ENCODE results near the gene ZBTB39. TPM values are rescaled to one million over a fixed set of nuclear protein-coding genes. Genes with fewer than 3 reads are reported as not detected.

ZBTB39 gene
- total and polyA plus RNA-seq, 2 of the 8 experiments (the other 6 are each of a cell fraction or from before 2014, with no cell fraction given), result 19.3 to 25.0 TPM

DNA sequence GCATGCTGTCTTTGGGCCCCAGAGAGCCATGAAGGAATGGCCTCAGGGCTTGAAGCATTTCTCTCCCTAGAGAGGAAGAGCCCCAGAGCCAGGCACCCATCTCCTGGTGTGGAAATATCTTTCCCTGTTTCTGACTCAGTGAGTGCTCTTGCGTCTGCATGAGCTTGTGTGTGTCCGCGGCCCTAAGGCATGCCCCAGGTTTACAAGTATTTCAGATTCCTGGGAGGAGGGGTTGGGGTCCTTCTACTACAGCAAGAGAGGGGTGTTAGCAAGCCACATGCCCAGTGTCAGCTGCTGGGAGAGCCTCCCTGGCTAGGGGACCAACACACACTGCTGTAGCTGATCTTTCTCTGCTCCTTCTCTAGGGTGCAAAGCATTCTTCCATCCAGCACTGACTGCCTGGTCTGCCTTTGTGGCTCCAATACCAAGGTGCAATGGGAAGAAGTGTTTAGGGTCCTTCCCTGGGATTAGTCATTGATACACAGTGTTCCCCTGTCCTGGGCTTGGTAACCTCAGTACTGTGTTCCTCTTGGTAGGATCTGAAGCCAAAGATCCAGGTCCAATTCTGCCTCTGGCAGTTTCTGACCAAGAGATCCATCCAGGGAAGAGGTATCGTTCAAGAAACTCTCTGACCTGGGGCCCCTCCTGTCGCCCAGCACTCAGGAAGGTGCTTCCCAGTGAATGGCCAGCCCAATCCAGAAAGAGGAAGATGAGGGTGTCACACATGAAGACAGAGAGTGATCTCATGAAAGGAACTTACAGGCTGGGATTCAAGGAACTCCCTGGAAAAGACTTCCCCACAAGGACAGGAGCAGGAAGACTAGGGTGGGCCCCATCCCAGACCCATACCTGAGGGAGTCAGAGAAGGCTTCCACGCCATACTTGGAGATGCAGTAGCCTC is 52.0 kb downstream of the ZBTB39 start:
- ChIA-PET POLR2A (ENCODE audit: partially characterized antibody) (no interaction called here), CTCF (ENCODE audit: partially characterized antibody) (interaction anchor here (1.5 to 2.3 kb wide), 2 partner anchors 33 kb away, joined by 3 to 10 read pairs; no protein-coding TSS in a partner anchor)
- no peaks in the 10 kb centered on the region for H3K27me3 ChIP-seq (replicated peaks in 1 of 4; ENCODE audit: control insufficient read depth in 3 of 4, extremely low read depth in 1 of 4, insufficient read depth in 3 of 4, low read length in 3 of 4)
- no peak overlapping the region for H2AK5ac ChIP-seq (ENCODE audit: low read depth, low read length)
- H3K23me2 ChIP-seq (ENCODE audit: low read depth, low read length), result no peaks in the 10 kb centered on the region
- peaks cover 19 to 20% of the 10 kb centered on the region in 2 experiments for H3K9me3 ChIP-seq (ENCODE audit: insufficient read depth in 2 of 2, low read depth in 1 of 2, low read length in 1 of 2)
- H2BK15ac ChIP-seq (ENCODE audit: low read length), result no peak overlapping the region
- H2BK20ac ChIP-seq (ENCODE audit: low read length), result no peak overlapping the region
- WGBS, 2 experiments (ENCODE audit: extremely low coverage in 1 of 2, insufficient coverage in 1 of 2, insufficient read length in 1 of 2, insufficient replicate concordance in 2 of 2, low coverage in 1 of 2, low lambda C conversion rate in 2 of 2, missing lambda C conversion rate in 1 of 2), result 83% methylated on average over 6 of the region's 6 CpGs; no CpG with 5 or more reads in 1 of the 2 experiments
- no peaks in the 10 kb centered on the region for H3K4me1 ChIP-seq (replicated peaks in 1 of 4; ENCODE audit: control insufficient read depth in 3 of 4, insufficient read depth in 4 of 4, low read length in 3 of 4)
- H4K91ac ChIP-seq (replicated peaks; ENCODE audit: insufficient read length, low read length), result no peak overlapping the region
- H2BK5ac ChIP-seq (ENCODE audit: low read depth, low read length), result no peak overlapping the region
- H4K5ac ChIP-seq (ENCODE audit: insufficient read length, low read depth, low read length), result no peak overlapping the region
- H2AFZ ChIP-seq (ENCODE audit: low read length), result no peak overlapping the region
- no peak overlapping the region for H3K4ac ChIP-seq (replicated peaks; ENCODE audit: insufficient read length, low read depth, low read length)
- H3K79me1 ChIP-seq (ENCODE audit: low read depth, low read length), result no peaks in the 10 kb centered on the region
- no peaks in the 10 kb centered on the region for H3K36me3 ChIP-seq (ENCODE audit: control insufficient read depth in 2 of 4, insufficient read depth in 4 of 4, low read length in 3 of 4)
- no peak overlapping the region for H3K14ac ChIP-seq (ENCODE audit: insufficient read length)
- no peak overlapping the region for H3K4me3 ChIP-seq (ENCODE audit: extremely low read depth in 1 of 4, insufficient read depth in 2 of 4, low read depth in 3 of 4, low read length in 4 of 4)
- no peak overlapping the region for H3K23ac ChIP-seq (ENCODE audit: insufficient read length)
- no peak overlapping the region for H2BK120ac ChIP-seq (replicated peaks; ENCODE audit: low read depth, low read length)
- H3K4me2 ChIP-seq (ENCODE audit: insufficient read depth in 1 of 2, low read depth in 2 of 2, low read length in 2 of 2), result no peak overlapping the region
- no peaks in the 10 kb centered on the region for H3K79me2 ChIP-seq (ENCODE audit: control insufficient read depth in 1 of 2, insufficient read depth in 2 of 2, low read length in 2 of 2)
- no peak overlapping the region for H3K56ac ChIP-seq (replicated peaks; ENCODE audit: insufficient read length, low read depth, low read length)
- FAIRE-seq, result no peak
- no peak overlapping the region for H3K9ac ChIP-seq (replicated peaks in 1 of 4; ENCODE audit: extremely low read depth in 1 of 4, low read depth in 3 of 4, low read length in 3 of 4)
- H3K18ac ChIP-seq (ENCODE audit: extremely low read depth, low read length), result no peak overlapping the region
- H2BK12ac ChIP-seq (ENCODE audit: low read depth, low read length), result no peak overlapping the region
- DNase-seq (ENCODE audit: low read depth in 1 of 2, low spot score in 2 of 2), result no peak
- H3K27ac ChIP-seq (ENCODE audit: low read depth, low read length), result no peak overlapping the region
- H4K8ac ChIP-seq (ENCODE audit: extremely low read depth, insufficient read depth, low read length), result peak overlapping the region; percentile 31; the same call in 1 of the 2 replicates
- H4K20me1 ChIP-seq (replicated peaks in 1 of 2; ENCODE audit: control insufficient read depth in 1 of 2, insufficient read depth in 2 of 2, low read length in 2 of 2), result no peaks in the 10 kb centered on the region
- no peak for TF ChIP-seq SP1 (IDR thresholded peaks at IDR 0.05; ENCODE audit: low read depth, low read length)
- no peak for TF ChIP-seq CREB1 (IDR thresholded peaks at IDR 0.05)
- no peak for TF ChIP-seq SP4 (IDR thresholded peaks at IDR 0.05; ENCODE audit: low read length)
- no peak for TF ChIP-seq PHF8 (conservative IDR thresholded peaks at IDR 0.05; ENCODE audit: low read depth, low read length)
- no peak for TF ChIP-seq SUZ12 (IDR thresholded peaks at IDR 0.05; ENCODE audit: low read length)
- no peak for TF ChIP-seq RNF2 (IDR thresholded peaks at IDR 0.05; ENCODE audit: borderline replicate concordance, low read depth, low read length, missing control alignments, poor library complexity, severe bottlenecking)
- no peak for TF ChIP-seq SAP30 (IDR thresholded peaks at IDR 0.05; ENCODE audit: insufficient read depth, insufficient replicate concordance, low read length)
- no peak for TF ChIP-seq NRF1 (IDR thresholded peaks at IDR 0.05; ENCODE audit: low read depth, low read length)
- TF ChIP-seq ASH2L (IDR thresholded peaks at IDR 0.05; ENCODE audit: low read length), result no peak
- no peak for TF ChIP-seq TCF12 (IDR thresholded peaks at IDR 0.05; ENCODE audit: low read depth, low read length)
- no peak for TF ChIP-seq KDM1A (IDR thresholded peaks at IDR 0.05; ENCODE audit: borderline replicate concordance, low read length)
- no peak for TF ChIP-seq SRF (IDR thresholded peaks at IDR 0.05; ENCODE audit: low read depth, low read length)
- TF ChIP-seq TBP (IDR thresholded peaks at IDR 0.05; ENCODE audit: low read depth, low read length), result no peak

All from H1 (cell line).